ENCODE results near the gene RBBP8.

RBBP8 gene

DNA sequence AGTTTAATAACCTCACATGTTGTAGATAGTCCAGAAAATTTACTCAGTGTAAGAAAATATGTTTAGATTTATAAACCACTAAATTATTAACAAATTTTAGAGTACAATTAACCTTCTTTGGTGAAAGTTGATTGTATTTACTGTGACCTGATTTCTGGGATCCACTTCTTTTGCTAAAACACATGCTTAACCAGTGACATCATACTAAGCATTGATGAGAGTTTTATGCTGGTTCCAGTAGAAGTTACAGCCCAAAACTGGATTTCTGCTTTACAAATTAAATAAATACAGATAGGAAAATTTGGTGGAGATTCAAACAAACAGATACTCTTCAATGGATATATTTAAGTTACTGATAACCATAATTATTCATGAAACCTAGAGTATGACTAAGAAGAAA lies 40.9 kb downstream of the RBBP8 start:
- no peak overlapping the region for H3K4me2 ChIP-seq (ENCODE audit: insufficient read depth, low read length)
- H3K36me3 ChIP-seq (ENCODE audit: insufficient read depth, low read length), result peaks cover 77% of the 10 kb centered on the region
- no peak overlapping the region for H2AFZ ChIP-seq (ENCODE audit: low read depth, low read length)
- H3K27me3 ChIP-seq (ENCODE audit: insufficient read depth, low read length, poor library complexity), result no peaks in the 10 kb centered on the region
- DNase-seq, result no peak
- H3K27ac ChIP-seq (ENCODE audit: low read length), result no peak overlapping the region
- H3K4me3 ChIP-seq (ENCODE audit: low read depth in 1 of 2, low read length in 2 of 2), result no peak overlapping the region
- TF ChIP-seq CTCF (IDR thresholded peaks at IDR 0.05; ENCODE audit: borderline replicate concordance, extremely low read depth, low read length, poor library complexity, severe bottlenecking) (no peak), EZH2 (IDR thresholded peaks at IDR 0.05; ENCODE audit: borderline replicate concordance, low read depth, low read length, severe bottlenecking) (no peak)
- H3K79me2 ChIP-seq (ENCODE audit: insufficient read depth, low read length), result peaks cover 4% of the 10 kb centered on the region; the same call in 1 of the 2 replicates
- no peak overlapping the region for H3K9ac ChIP-seq (ENCODE audit: low read depth, low read length)
- no peaks in the 10 kb centered on the region for H3K4me1 ChIP-seq (ENCODE audit: insufficient read depth, low read length)
- no peaks in the 10 kb centered on the region for H3K9me3 ChIP-seq (ENCODE audit: insufficient read depth, low read length, severe bottlenecking)
- no peak for ATAC-seq (ENCODE audit: insufficient read depth, low read depth)
- H4K20me1 ChIP-seq (ENCODE audit: insufficient read depth, low read length), result no peaks in the 10 kb centered on the region

- no peaks in the 10 kb centered on the region for H4K20me1 ChIP-seq (ENCODE audit: insufficient read depth, low read length)
- H3K27ac ChIP-seq (ENCODE audit: low read length), result no peak overlapping the region
- no peak overlapping the region for H2AFZ ChIP-seq (ENCODE audit: low read depth, low read length)
- DNase-seq, result no peak
- TF ChIP-seq EZH2 (IDR thresholded peaks at IDR 0.05; ENCODE audit: borderline replicate concordance, low read depth, low read length, severe bottlenecking) (no peak), CTCF (IDR thresholded peaks at IDR 0.05; ENCODE audit: borderline replicate concordance, extremely low read depth, low read length, poor library complexity, severe bottlenecking) (no peak)
- no peaks in the 10 kb centered on the region for H3K27me3 ChIP-seq (ENCODE audit: insufficient read depth, low read length, poor library complexity)
- H3K4me2 ChIP-seq (ENCODE audit: insufficient read depth, low read length), result no peak overlapping the region
- H3K9me3 ChIP-seq (ENCODE audit: insufficient read depth, low read length, severe bottlenecking), result no peaks in the 10 kb centered on the region
- H3K4me1 ChIP-seq (ENCODE audit: insufficient read depth, low read length), result no peaks in the 10 kb centered on the region
- H3K9ac ChIP-seq (ENCODE audit: low read depth, low read length), result no peak overlapping the region
- H3K79me2 ChIP-seq (ENCODE audit: insufficient read depth, low read length), result peaks cover 4% of the 10 kb centered on the region; the same call in 1 of the 2 replicates
- no peak overlapping the region for H3K4me3 ChIP-seq (ENCODE audit: low read depth in 1 of 2, low read length in 2 of 2)
- H3K36me3 ChIP-seq (ENCODE audit: insufficient read depth, low read length), result peaks cover 76% of the 10 kb centered on the region
- no peak for ATAC-seq (ENCODE audit: insufficient read depth, low read depth)
These were observed 41.6 kb downstream of the RBBP8 start for GRCh38 chr18:22974707-22975106.

DNA sequence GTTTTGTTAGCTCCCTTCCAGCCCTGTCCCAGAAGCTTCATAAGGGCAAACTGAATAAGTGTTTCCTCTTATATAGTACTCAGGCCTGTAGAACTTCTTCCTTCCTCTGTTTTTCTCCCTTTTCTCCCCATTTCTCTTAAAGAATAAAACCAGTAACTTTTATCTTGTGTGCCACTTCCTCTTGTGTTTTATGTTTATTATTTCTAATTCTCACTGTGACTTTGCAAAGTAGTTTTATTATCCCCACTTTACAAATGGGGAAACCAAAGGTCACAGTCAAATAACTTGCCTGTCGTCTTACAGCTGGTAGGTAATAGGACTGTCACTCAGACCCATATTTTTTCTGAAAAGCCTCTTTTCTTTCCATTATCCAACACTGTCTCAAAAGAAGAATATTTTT lies 42.4 kb downstream of the RBBP8 start:
- Histone ChIP-seq H3K27me3 (ENCODE audit: insufficient read depth, low read length, poor library complexity) (no peaks in the 10 kb centered on the region), H3K4me1 (ENCODE audit: insufficient read depth, low read length) (no peaks in the 10 kb centered on the region), H3K36me3 (ENCODE audit: insufficient read depth, low read length) (peaks cover 74% of the 10 kb centered on the region), H3K9me3 (ENCODE audit: insufficient read depth, low read length, severe bottlenecking) (no peaks in the 10 kb centered on the region), H3K4me3 (ENCODE audit: low read depth in 1 of 2, low read length in 2 of 2) (no peak overlapping the region), H3K4me2 (ENCODE audit: insufficient read depth, low read length) (no peak overlapping the region), H4K20me1 (ENCODE audit: insufficient read depth, low read length) (no peaks in the 10 kb centered on the region), H3K79me2 (ENCODE audit: insufficient read depth, low read length) (no peaks in the 10 kb centered on the region), H3K9ac (ENCODE audit: low read depth, low read length) (no peak overlapping the region), H3K27ac (ENCODE audit: low read length) (no peak overlapping the region), H2AFZ (ENCODE audit: low read depth, low read length) (no peak overlapping the region)
- DNase-seq (no peak), ATAC-seq (ENCODE audit: insufficient read depth, low read depth) (no peak)
- TF ChIP-seq CTCF (IDR thresholded peaks at IDR 0.05; ENCODE audit: borderline replicate concordance, extremely low read depth, low read length, poor library complexity, severe bottlenecking) (no peak), EZH2 (IDR thresholded peaks at IDR 0.05; ENCODE audit: borderline replicate concordance, low read depth, low read length, severe bottlenecking) (no peak)

Measured in DND-41 (cell line).